HepG2 (cell line): ENCODE measurements around the gene PAM16. TPM values are rescaled to one million over a fixed set of nuclear protein-coding genes. Genes with fewer than 3 reads are reported as not detected.

Experiments used
- ARNT2 ChIP-seq: sonication (generic); formaldehyde crosslinking; IDR thresholded peaks from 2 replicates; pipeline ENCODE4 v1.8.0; 2022; ENCODE audit warnings: mild to moderate bottlenecking, low read depth, missing genetic modification reagents, moderate library complexity
- MATR3 ChIP-seq: sonication (generic); formaldehyde crosslinking; IDR thresholded peaks from 2 replicates; pipeline ENCODE4 v1.4.0; 2020; ENCODE audit warnings: missing genetic modification reagents
- MNT ChIP-seq: fragments of 450-650 bp; IDR thresholded peaks from 2 replicates; pipeline ENCODE4 v1.6.1; 2016
- MYC ChIP-seq: sonication (generic); formaldehyde crosslinking; IDR thresholded peaks from 2 replicates; pipeline ENCODE4 v1.9.0; 2021; ENCODE audit warnings: missing genetic modification reagents, borderline replicate concordance
- PLRG1 ChIP-seq: fragments of 450-650 bp; conservative IDR thresholded peaks from 2 replicates; pipeline ENCODE4 v1.6.1; 2016
- PRDM10 ChIP-seq: sonication (generic); formaldehyde crosslinking; IDR thresholded peaks from 2 replicates; pipeline ENCODE4 v1.4.0; 2020; ENCODE audit warnings: low read depth, missing genetic modification reagents
- SKIL ChIP-seq: sonication (generic); formaldehyde crosslinking; IDR thresholded peaks from 2 replicates; pipeline ENCODE4 v1.8.0; 2022; ENCODE audit warnings: missing genetic modification reagents, mild to moderate bottlenecking, moderate library complexity, borderline replicate concordance
- ZBTB10 ChIP-seq: sonication (generic); formaldehyde crosslinking; IDR thresholded peaks from 2 replicates; pipeline ENCODE4 v1.4.0; 2020; ENCODE audit warnings: missing genetic modification reagents, borderline replicate concordance
- ZBTB21 ChIP-seq: sonication (generic); formaldehyde crosslinking; IDR thresholded peaks from 2 replicates; pipeline ENCODE4 v1.4.0; 2020; ENCODE audit warnings: missing genetic modification reagents
- ZNF17 ChIP-seq: sonication (generic); formaldehyde crosslinking; IDR thresholded peaks from 2 replicates; pipeline ENCODE4 v1.5.0; 2020; ENCODE audit warnings: mild to moderate bottlenecking, missing genetic modification reagents
- ZNF326 ChIP-seq: sonication (generic); formaldehyde crosslinking; IDR thresholded peaks from 2 replicates; pipeline ENCODE4 v1.4.0; 2020; ENCODE audit warnings: missing genetic modification reagents, borderline replicate concordance
- ZNF430 ChIP-seq: sonication (generic); formaldehyde crosslinking; IDR thresholded peaks from 2 replicates; pipeline ENCODE4 v1.9.0; 2021; ENCODE audit warnings: mild to moderate bottlenecking, missing genetic modification reagents
- ZNF7 ChIP-seq: IDR thresholded peaks from 2 replicates; pipeline ENCODE4 v1.6.1; 2016; ENCODE audit warnings: missing biosample characterization, missing genetic modification reagents
- ZNF816 ChIP-seq: sonication (generic); formaldehyde crosslinking; IDR thresholded peaks from 2 replicates; pipeline ENCODE4 v1.8.0; 2022; ENCODE audit warnings: missing genetic modification reagents, mild to moderate bottlenecking, borderline replicate concordance
- ZSCAN30 ChIP-seq: sonication (generic); formaldehyde crosslinking; IDR thresholded peaks from 2 replicates; pipeline ENCODE4 v1.5.0; 2020; ENCODE audit warnings: mild to moderate bottlenecking, missing genetic modification reagents
- ZXDC ChIP-seq: sonication (generic); formaldehyde crosslinking; IDR thresholded peaks from 2 replicates; pipeline ENCODE4 v1.5.0; 2020; ENCODE audit warnings: mild to moderate bottlenecking, missing genetic modification reagents
- polyA plus RNA-seq, 8 experiments: library from polyadenylated mRNA; depleted of rRNA in 3 of 8; stranded (reverse) in 7 of 8; unstranded in 1 of 8; fragments of >200 nt; fragmentation: Illumina TruSeq in 4 of 8; extraction: Trizol in 4 of 8; gene quantifications; 2 replicates each; pipeline versions ENCODE4 v1.2.1 to v1.2.3, GENCODE V29; 2011 to 2016; ENCODE audit warnings: low read depth in 4 of 8, missing spikeins in 1 of 8, mixed read lengths in 1 of 8; ENCODE audit not compliant: insufficient read depth in 1 of 8
- total RNA-seq, 5 experiments: library from RNA; depleted of rRNA; stranded (reverse); fragments of >200 nt; fragmentation: Illumina TruSeq; extraction: Trizol; gene quantifications; 2 replicates each; pipeline ENCODE4 v1.2.3, GENCODE V29; 2016; ENCODE audit warnings: low read depth in 1 of 5

Gene PAM16
- total and polyA plus RNA-seq, 2 of the 13 experiments (the other 11 are each of a cell fraction or from before 2014, with no cell fraction given): 51.5 to 51.8 TPM

- TF ChIP-seq ZXDC (CRISPR knock-in tag) (no peak), ZSCAN30 (CRISPR knock-in tag) (no peak), MYC (CRISPR knock-in tag) (no peak), MNT (no peak), PLRG1 (no peak), ZNF17 (no peak), ZNF816 (CRISPR knock-in tag) (no peak), ZNF430 (CRISPR knock-in tag) (0 out of 2 replicates have a peak, but pooled peaks have one; percentile 21), MATR3 (no peak), ARNT2 (CRISPR knock-in tag) (no peak), ZNF326 (CRISPR knock-in tag) (no peak), ZBTB21 (CRISPR knock-in tag) (no peak), ZNF7 (CRISPR knock-in tag) (no peak), ZBTB10 (CRISPR knock-in tag) (no peak), PRDM10 (CRISPR knock-in tag) (no peak), SKIL (CRISPR knock-in tag) (0 out of 2 replicates have a peak, but pooled peaks have one; percentile 9)
Observed at GRCh38 chr16:4307215-4308037, 43.7 kb downstream of the PAM16 start (continued).
